ENCODE data around the gene ARHGDIG. TPM values are rescaled to one million over a fixed set of nuclear protein-coding genes. Genes with fewer than 3 reads are reported as not detected.

The ARHGDIG gene
- total RNA-seq, 2 experiments from 2014 or later = 0.42 TPM; not detected in 1

DNA sequence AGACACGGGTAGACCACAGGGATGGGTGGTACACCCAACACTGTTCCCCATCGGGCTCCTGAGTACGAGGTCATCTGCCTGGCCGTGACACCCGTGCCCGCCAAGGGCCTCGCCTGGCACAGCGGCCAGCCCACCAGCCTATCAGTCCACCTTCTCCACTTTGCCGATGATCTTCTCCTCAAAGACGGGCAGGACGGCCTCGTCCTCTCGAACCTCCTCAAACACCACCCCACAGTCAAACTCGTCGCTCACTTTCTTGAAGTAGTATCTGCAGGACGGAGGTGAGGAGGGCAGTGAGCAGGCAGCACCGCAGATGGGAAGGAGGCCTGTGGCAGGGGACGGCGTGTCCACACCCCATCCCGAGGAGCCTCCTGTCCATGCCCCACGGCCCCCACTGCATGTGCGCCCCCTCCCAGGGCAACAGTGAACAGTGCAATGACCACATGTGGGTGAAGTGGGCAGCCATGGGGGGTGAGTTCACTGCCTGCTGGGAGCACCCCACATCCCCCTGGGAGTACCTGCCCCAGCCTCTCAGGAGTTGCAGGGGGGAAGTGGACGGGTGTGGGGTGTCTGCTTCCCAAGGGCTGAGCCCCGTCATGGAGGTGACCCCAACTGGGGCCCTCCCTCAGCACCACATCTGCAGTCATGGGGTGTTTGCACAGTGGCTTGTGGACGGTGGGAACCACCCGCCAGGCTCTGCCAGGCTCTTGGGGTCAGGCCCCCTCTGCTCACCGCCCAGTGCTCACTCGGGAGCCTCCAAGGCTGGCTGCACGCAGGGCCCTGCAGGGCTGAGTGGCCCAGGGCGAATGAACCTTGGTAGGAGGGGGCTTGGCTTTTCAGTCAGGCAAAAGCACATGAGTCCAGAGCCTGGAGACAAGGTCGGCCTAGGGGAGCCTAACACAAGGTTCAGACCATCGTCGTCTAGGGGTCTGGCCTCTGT is 7.9 kb downstream of the ARHGDIG start:
- H3K36me3 ChIP-seq (ENCODE audit: insufficient read depth, low read length) = peaks cover 58% of the 10 kb centered on the region
- peaks cover 0 to 24% of the 10 kb centered on the region in 2 experiments for H3K9me3 ChIP-seq (ENCODE audit: control insufficient read depth in 1 of 2, insufficient read depth in 1 of 2, low read length in 2 of 2)
- H3K9me3 Mint-ChIP-seq = no peaks in the 10 kb centered on the region
- ChIA-PET POLR2A (no interaction called here), CTCF (no interaction called here)
- no peak overlapping the region for H3K27ac Mint-ChIP-seq
- H3K4me3 Mint-ChIP-seq = no peak overlapping the region
- H3K4me1 ChIP-seq (ENCODE audit: insufficient read depth, low read length) = no peaks in the 10 kb centered on the region
- no peaks in the 10 kb centered on the region for H3K27me3 ChIP-seq (ENCODE audit: control insufficient read depth in 1 of 2, insufficient read depth in 2 of 2, low read length in 2 of 2)
- DNase-seq (no peak), ATAC-seq (ENCODE audit: poor library complexity) (no peak)
- peaks cover 47% of the 10 kb centered on the region for H3K36me3 Mint-ChIP-seq (ENCODE audit: low read depth)
- H3K4me3 ChIP-seq (ENCODE audit: low read length) = no peak overlapping the region
- no peaks in the 10 kb centered on the region for H3K27me3 Mint-ChIP-seq
- no peak for TF ChIP-seq CTCF (IDR thresholded peaks at IDR 0.05)
- H3K27ac ChIP-seq (ENCODE audit: low read depth in 1 of 2, low read length in 2 of 2) = no peak overlapping the region
- intact Hi-C loops (cut with DNase I, micrococcal nuclease) = no loop called here
- no peaks in the 10 kb centered on the region for H3K4me1 Mint-ChIP-seq (ENCODE audit: low read depth)

GRCh38 chr16:289395-289997 is 9.1 kb downstream of the ARHGDIG start:
- no peaks in the 10 kb centered on the region for H3K27me3 ChIP-seq (ENCODE audit: control insufficient read depth in 1 of 2, insufficient read depth in 2 of 2, low read length in 2 of 2)
- Mint-ChIP-seq H3K4me3 (no peak overlapping the region), H3K9me3 (no peaks in the 10 kb centered on the region), H3K4me1 (ENCODE audit: low read depth) (no peaks in the 10 kb centered on the region), H3K27ac (no peak overlapping the region), H3K27me3 (no peaks in the 10 kb centered on the region), H3K36me3 (ENCODE audit: low read depth) (peaks cover 56% of the 10 kb centered on the region)
- H3K4me3 ChIP-seq (ENCODE audit: low read length) = no peak overlapping the region
- ATAC-seq (ENCODE audit: poor library complexity) (no peak), DNase-seq (no peak)
- CTCF ChIA-PET = no interaction called here
- no peak overlapping the region for H3K27ac ChIP-seq (ENCODE audit: low read depth in 1 of 2, low read length in 2 of 2)
- POLR2A ChIA-PET = no interaction called here
- H3K9me3 ChIP-seq (ENCODE audit: control insufficient read depth in 1 of 2, insufficient read depth in 1 of 2, low read length in 2 of 2) = peaks cover 0 to 24% of the 10 kb centered on the region in 2 experiments
- H3K36me3 ChIP-seq (ENCODE audit: insufficient read depth, low read length) = peaks cover 63% of the 10 kb centered on the region
- intact Hi-C loops (cut with DNase I, micrococcal nuclease) = no loop called here
- no peaks in the 10 kb centered on the region for H3K4me1 ChIP-seq (ENCODE audit: insufficient read depth, low read length)
- TF ChIP-seq CTCF (IDR thresholded peaks at IDR 0.05) = no peak

- no peak for DNase-seq
- H3K27ac Mint-ChIP-seq = no peak overlapping the region
- peaks cover 56% of the 10 kb centered on the region for H3K36me3 Mint-ChIP-seq (ENCODE audit: low read depth)
- ChIA-PET CTCF (no interaction called here), POLR2A (no interaction called here)
- H3K9me3 Mint-ChIP-seq = no peaks in the 10 kb centered on the region
- H3K4me3 Mint-ChIP-seq = no peak overlapping the region
- Histone ChIP-seq H3K4me3 (ENCODE audit: low read length) (no peak overlapping the region), H3K36me3 (ENCODE audit: insufficient read depth, low read length) (peaks cover 63% of the 10 kb centered on the region), H3K27ac (ENCODE audit: low read depth in 1 of 2, low read length in 2 of 2) (no peak overlapping the region), H3K9me3 (ENCODE audit: control insufficient read depth in 1 of 2, insufficient read depth in 1 of 2, low read length in 2 of 2) (peaks cover 0 to 17% of the 10 kb centered on the region in 2 experiments), H3K27me3 (ENCODE audit: control insufficient read depth in 1 of 2, insufficient read depth in 2 of 2, low read length in 2 of 2) (no peaks in the 10 kb centered on the region), H3K4me1 (ENCODE audit: insufficient read depth, low read length) (no peaks in the 10 kb centered on the region)
- no peaks in the 10 kb centered on the region for H3K27me3 Mint-ChIP-seq
- TF ChIP-seq CTCF (IDR thresholded peaks at IDR 0.05) = no peak
- intact Hi-C loops (cut with DNase I, micrococcal nuclease) = no loop called here
- no peak for ATAC-seq (ENCODE audit: poor library complexity)
- H3K4me1 Mint-ChIP-seq (ENCODE audit: low read depth) = no peaks in the 10 kb centered on the region
These were observed 9.8 kb downstream of the ARHGDIG start for GRCh38 chr16:290015-290680.
